Ascending aorta (tissue), 2 donors: ENCODE data around the gene LRP1B. TPM values are rescaled to one million over a fixed set of nuclear protein-coding genes. Genes with fewer than 3 reads are reported as not detected.
"Not testable (repeated sequence)": the region's sequence is repeated elsewhere in the genome, so short reads cannot be mapped to it uniquely, and the experiment has no call there.

Experiments used
- DNase-seq, 2 donors: peaks; one replicate each; pipeline ENCODE4 v3.0.0-alpha.2; 2019; ENCODE audit warnings: low spot score in 2 of 2
- H3K27ac ChIP-seq, 2 donors: fragments of 200-600 bp; sonication (generic); one replicate each; pipeline ENCODE4 v1.5.1; 2016 to 2017; ENCODE audit warnings: mild to moderate bottlenecking in 1 of 2
- H3K27me3 ChIP-seq: fragments of 200-600 bp; sonication (generic); one replicate; pipeline ENCODE4 v1.5.1; 2017
- H3K36me3 ChIP-seq, 2 donors: fragments of 200-600 bp; sonication (generic); one replicate each; pipeline ENCODE4 v1.5.1; 2016
- H3K4me1 ChIP-seq, 2 donors: fragments of 200-600 bp; sonication (generic); one replicate each; pipeline ENCODE4 v1.5.1; 2016 to 2017; ENCODE audit warnings: mild to moderate bottlenecking in 1 of 2
- H3K4me3 ChIP-seq, 2 donors: fragments of 200-600 bp; sonication (generic); one replicate each; pipeline ENCODE4 v1.5.1; 2016 to 2017; ENCODE audit warnings: mild to moderate bottlenecking in 1 of 2
- H3K9me3 ChIP-seq, 2 donors: fragments of 200-600 bp; sonication (generic); one replicate each; pipeline ENCODE4 v1.5.1; 2016
- CTCF ChIP-seq, 3 experiments: fragments of 200-600 bp in 2 of 3; fragments of 450-650 bp in 1 of 3; sonication (generic) in 2 of 3; IDR thresholded peaks; one replicate each; pipeline ENCODE4 v1.5.1; 2016 to 2019; ENCODE audit warnings: antibody characterized with exemption in 3 of 3, mild to moderate bottlenecking in 1 of 3, moderate library complexity in 1 of 3
- intact Hi-C: fragments of 100-400 bp; cut with DNase I; formaldehyde crosslinking; loops from one replicate; pipeline ENCODE4 v1.15.1; 2023
- total RNA-seq: library from RNA; depleted of rRNA; stranded (reverse); fragments of >200 nt; gene quantifications from one replicate; pipeline ENCODE4 v1.1.0, GENCODE V29; 2016

The LRP1B gene
- total RNA-seq, 1 donor from 2014 or later, result not detected

- DNase-seq, result no peak
- intact Hi-C loops, result no loop called here
- Histone ChIP-seq H3K27me3 (no peaks in the 10 kb centered on the region), H3K27ac (no peak overlapping the region), H3K36me3 (no peaks in the 10 kb centered on the region), H3K4me3 (no peak overlapping the region), H3K9me3 (no peaks in the 10 kb centered on the region), H3K4me1 (no peaks in the 10 kb centered on the region)
- TF ChIP-seq CTCF (IDR thresholded peaks at IDR 0.05), result no peak
Measured at GRCh38 chr2:140348826-140349225, 1782.0 kb downstream of the LRP1B start.

DNA sequence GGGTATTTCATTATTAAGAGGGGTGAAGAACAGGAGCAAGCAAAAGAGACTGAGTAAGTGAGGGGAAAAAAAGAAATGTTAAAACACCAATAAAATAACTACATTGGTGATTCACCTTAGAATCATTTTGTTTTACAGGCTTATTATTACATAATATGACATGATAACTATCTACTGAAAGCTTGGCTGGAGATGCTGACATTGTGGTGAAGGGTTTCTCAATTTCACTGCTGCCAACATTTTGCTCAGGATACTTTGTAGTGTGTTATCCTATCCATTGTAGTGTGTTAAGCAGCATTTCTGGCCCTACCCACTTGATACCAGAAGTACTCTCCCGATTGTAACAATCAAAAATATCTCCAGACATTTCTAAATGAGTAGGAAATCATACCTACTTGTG is 1786.0 kb downstream of the LRP1B start:
- H3K27ac ChIP-seq, result no peak overlapping the region
- DNase-seq, result no peak
- no peaks in the 10 kb centered on the region for H3K9me3 ChIP-seq
- no peaks in the 10 kb centered on the region for H3K4me1 ChIP-seq
- intact Hi-C loops, result no loop called here
- H3K36me3 ChIP-seq, result no peaks in the 10 kb centered on the region
- H3K4me3 ChIP-seq, result no peak overlapping the region
- TF ChIP-seq CTCF (IDR thresholded peaks at IDR 0.05), result no peak
- no peaks in the 10 kb centered on the region for H3K27me3 ChIP-seq

DNA sequence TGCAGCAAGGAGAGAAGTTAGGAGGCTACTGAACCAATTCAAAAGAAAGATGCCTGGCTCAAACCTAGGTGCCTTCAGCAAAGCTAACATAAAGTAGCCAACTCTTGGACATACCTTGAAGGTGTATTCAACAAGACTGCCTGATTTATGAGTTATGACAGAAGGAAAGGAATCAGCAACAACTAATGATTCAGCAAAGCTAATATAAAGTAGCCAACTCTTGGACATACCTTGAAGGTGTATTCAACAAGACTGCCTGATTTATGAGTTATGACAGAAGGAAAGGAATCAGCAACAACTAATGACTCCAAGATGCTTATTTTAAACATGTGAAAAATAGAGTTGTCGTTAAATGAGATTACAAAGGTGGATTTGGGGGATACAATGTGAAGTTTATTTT is 1786.5 kb downstream of the LRP1B start:
- intact Hi-C loops, H3K4me1 ChIP-seq, H3K9me3 ChIP-seq, H3K27ac ChIP-seq, H3K36me3 ChIP-seq, DNase-seq, H3K27me3 ChIP-seq, H3K4me3 ChIP-seq: not testable (repeated sequence)

GRCh38 chr2:140338795-140339194 is 1792.0 kb downstream of the LRP1B start:
- TF ChIP-seq CTCF (IDR thresholded peaks at IDR 0.05), result no peak
- no peaks in the 10 kb centered on the region for H3K36me3 ChIP-seq
- intact Hi-C loops, result no loop called here

GRCh38 chr2:140337061-140337460 is 1793.8 kb downstream of the LRP1B start:
- Histone ChIP-seq H3K4me3 (no peak overlapping the region), H3K27me3 (no peaks in the 10 kb centered on the region), H3K4me1 (no peaks in the 10 kb centered on the region), H3K36me3 (no peaks in the 10 kb centered on the region), H3K9me3 (no peaks in the 10 kb centered on the region), H3K27ac (no peak overlapping the region)
- intact Hi-C loops, result no loop called here
- DNase-seq, result no peak
- no peak for TF ChIP-seq CTCF (IDR thresholded peaks at IDR 0.05)

More at GRCh38 chr2:140338795-140339194, 1792.0 kb downstream of the LRP1B start:
- no peaks in the 10 kb centered on the region for H3K4me1 ChIP-seq
- no peaks in the 10 kb centered on the region for H3K9me3 ChIP-seq
- H3K27me3 ChIP-seq, result no peaks in the 10 kb centered on the region
- no peak overlapping the region for H3K27ac ChIP-seq
- no peak for DNase-seq
- H3K4me3 ChIP-seq, result no peak overlapping the region

- TF ChIP-seq CTCF (IDR thresholded peaks at IDR 0.05), result no peak
- H3K9me3 ChIP-seq, result no peaks in the 10 kb centered on the region
- H3K36me3 ChIP-seq, result no peaks in the 10 kb centered on the region
- no peak overlapping the region for H3K27ac ChIP-seq
- intact Hi-C loops, result no loop called here
- H3K4me3 ChIP-seq, result no peak overlapping the region
- DNase-seq, result no peak
- no peaks in the 10 kb centered on the region for H3K4me1 ChIP-seq
- H3K27me3 ChIP-seq, result no peaks in the 10 kb centered on the region
Measured at GRCh38 chr2:140316345-140316744, 1814.5 kb downstream of the LRP1B start.
